Pancreas (tissue), 10 donors: ENCODE measurements around the gene TMEM54. TPM values are rescaled to one million over a fixed set of nuclear protein-coding genes. Genes with fewer than 3 reads are reported as not detected.

Experiments used
- ATAC-seq, 4 donors: fragments of 200-7000 bp; cut with Tn5 transposase; one replicate each; pipeline versions ENCODE4 v1.8.0 to v1.9.1; 2020; ENCODE audit warnings: mild to moderate bottlenecking in 4 of 4, moderate library complexity in 4 of 4
- DNase-seq, 6 donors: peaks; one replicate each; pipeline ENCODE4 v3.0.0-alpha.2; 2020
- FAIRE-seq: peaks from 2 replicates; lab custom pipeline; 2012; peaks lifted over from hg19 to GRCh38; lab: Jason Lieb, UNC
- H3K27ac ChIP-seq, 4 donors: fragments of 200-600 bp; sonication (generic); 1 replicate in 3 of 4; 2 replicates in 1 of 4; pipeline versions ENCODE4 v1.5.0 to v1.8.0; 2020
- H3K27me3 ChIP-seq, 4 donors: fragments of 200-600 bp; one replicate each; pipeline ENCODE4 v1.8.0; 2021
- H3K36me3 ChIP-seq, 3 donors: fragments of 200-600 bp; sonication (generic) in 1 of 3; one replicate each; pipeline versions ENCODE4 v1.5.0 to v1.8.0; 2020 to 2021
- H3K4me1 ChIP-seq, 3 donors: fragments of 200-600 bp; one replicate each; pipeline ENCODE4 v1.8.0; 2021
- H3K4me3 ChIP-seq, 4 donors: fragments of 200-600 bp; sonication (generic) in 2 of 4; one replicate each; pipeline versions ENCODE4 v1.5.0 to v1.8.0; 2020 to 2021
- H3K9me3 ChIP-seq, 4 donors: fragments of 200-600 bp; one replicate each; pipeline ENCODE4 v1.8.0; 2021
- WGBS, 2 donors: extraction: QIAGEN DNeasy Blood & Tissue Kit; methylation state at CpG; one replicate each; pipeline ENCODE4 v1.1.7; 2013; 5-methylcytosine and 5-hydroxymethylcytosine counted together
- intact Hi-C, 3 donors: fragments of 100-400 bp; cut with DNase I; formaldehyde crosslinking; loops; one replicate each; pipeline versions ENCODE4 v1.11.1 to v1.14.2; 2022
- polyA plus RNA-seq, 2 donors: library from polyadenylated mRNA; stranded (reverse); fragments of 200-250 nt; gene quantifications; one replicate each; pipeline ENCODE4 v1.2.3, GENCODE V29; 2013
- total RNA-seq, 6 donors: library from RNA; stranded (reverse); fragmentation: NEBNext Ultra II Directional in 4 of 6; extraction: Animal tissue kit (Norgen Biotek cat#: 25700) in 4 of 6; gene quantifications; one replicate each; pipeline versions ENCODE4 v1.2.1 to v1.2.4, GENCODE V29; 2021 to 2023
- TF ChIP-seq, protein P1 (sequence below), 4 donors: fragments of 200-600 bp; sonication (generic) in 3 of 4; IDR thresholded peaks; one replicate each; pipeline versions ENCODE4 v1.5.0 to v1.8.0; 2021; ENCODE audit warnings: antibody characterized with exemption in 4 of 4
- donor health status: healthy with polysubstance abuse.
- donor health status: DM: no; HTN: no; CAD: no; lungs with moderate emphysema.
- donor health status: DM: no; HTN: no; CAD: no.
- donor health status: control.
- donor health status: control.
- donor health status: Bipolar disorder and iron deficiency.
- donor health status: DM: yes; HTN: yes; CAD: no.
- donor health status: DM: no; HTN: no; CAD: no.
- donor health status: DM: no; HTN: no; CAD: no.
- donor health status: DM: yes; HTN: yes; CAD: no.

Gene TMEM54
- total and polyA plus RNA-seq, 8 donors: 11.9 to 39.5 (median 23.6) TPM

DNA sequence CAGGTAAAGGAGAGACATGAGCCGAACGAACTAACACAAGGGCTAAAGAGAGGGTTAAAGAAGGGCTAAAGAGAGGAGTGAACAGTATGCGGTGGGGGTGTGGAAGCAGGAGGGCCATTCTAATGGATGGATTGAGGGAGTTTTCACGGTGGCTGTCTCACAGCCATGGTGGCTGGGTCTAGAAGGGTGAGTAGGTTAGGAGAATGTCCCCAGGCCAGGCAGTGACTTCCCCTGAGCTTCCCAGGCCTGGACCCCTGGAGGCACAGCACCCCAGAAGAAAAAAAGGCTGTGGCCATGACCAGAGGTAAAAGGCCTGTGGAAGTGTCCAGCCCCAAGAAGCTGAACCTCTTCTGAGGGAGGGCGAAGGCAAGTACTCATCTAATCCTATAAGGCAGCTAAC lies 34.0 kb downstream of the TMEM54 start:
- Histone ChIP-seq H3K27ac (no peak overlapping the region), H3K36me3 (no peaks in the 10 kb centered on the region), H3K9me3 (no peaks in the 10 kb centered on the region), H3K4me3 (no peak overlapping the region), H3K4me1 (no peaks in the 10 kb centered on the region), H3K27me3 (no peaks in the 10 kb centered on the region)
- DNase-seq: no peak
- TF ChIP-seq, protein P1, sequence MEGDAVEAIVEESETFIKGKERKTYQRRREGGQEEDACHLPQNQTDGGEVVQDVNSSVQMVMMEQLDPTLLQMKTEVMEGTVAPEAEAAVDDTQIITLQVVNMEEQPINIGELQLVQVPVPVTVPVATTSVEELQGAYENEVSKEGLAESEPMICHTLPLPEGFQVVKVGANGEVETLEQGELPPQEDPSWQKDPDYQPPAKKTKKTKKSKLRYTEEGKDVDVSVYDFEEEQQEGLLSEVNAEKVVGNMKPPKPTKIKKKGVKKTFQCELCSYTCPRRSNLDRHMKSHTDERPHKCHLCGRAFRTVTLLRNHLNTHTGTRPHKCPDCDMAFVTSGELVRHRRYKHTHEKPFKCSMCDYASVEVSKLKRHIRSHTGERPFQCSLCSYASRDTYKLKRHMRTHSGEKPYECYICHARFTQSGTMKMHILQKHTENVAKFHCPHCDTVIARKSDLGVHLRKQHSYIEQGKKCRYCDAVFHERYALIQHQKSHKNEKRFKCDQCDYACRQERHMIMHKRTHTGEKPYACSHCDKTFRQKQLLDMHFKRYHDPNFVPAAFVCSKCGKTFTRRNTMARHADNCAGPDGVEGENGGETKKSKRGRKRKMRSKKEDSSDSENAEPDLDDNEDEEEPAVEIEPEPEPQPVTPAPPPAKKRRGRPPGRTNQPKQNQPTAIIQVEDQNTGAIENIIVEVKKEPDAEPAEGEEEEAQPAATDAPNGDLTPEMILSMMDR (IDR thresholded peaks at IDR 0.05): no peak
- no peak for ATAC-seq
- FAIRE-seq: no peak
- intact Hi-C loops: loop anchor here in 1 of 3 donors (10.0 kb wide), 1 partner anchor 92 kb away; no protein-coding TSS in a partner anchor
- WGBS, 2 donors: 89 to 95% methylated on average over 5 of the region's 5 CpGs

DNA sequence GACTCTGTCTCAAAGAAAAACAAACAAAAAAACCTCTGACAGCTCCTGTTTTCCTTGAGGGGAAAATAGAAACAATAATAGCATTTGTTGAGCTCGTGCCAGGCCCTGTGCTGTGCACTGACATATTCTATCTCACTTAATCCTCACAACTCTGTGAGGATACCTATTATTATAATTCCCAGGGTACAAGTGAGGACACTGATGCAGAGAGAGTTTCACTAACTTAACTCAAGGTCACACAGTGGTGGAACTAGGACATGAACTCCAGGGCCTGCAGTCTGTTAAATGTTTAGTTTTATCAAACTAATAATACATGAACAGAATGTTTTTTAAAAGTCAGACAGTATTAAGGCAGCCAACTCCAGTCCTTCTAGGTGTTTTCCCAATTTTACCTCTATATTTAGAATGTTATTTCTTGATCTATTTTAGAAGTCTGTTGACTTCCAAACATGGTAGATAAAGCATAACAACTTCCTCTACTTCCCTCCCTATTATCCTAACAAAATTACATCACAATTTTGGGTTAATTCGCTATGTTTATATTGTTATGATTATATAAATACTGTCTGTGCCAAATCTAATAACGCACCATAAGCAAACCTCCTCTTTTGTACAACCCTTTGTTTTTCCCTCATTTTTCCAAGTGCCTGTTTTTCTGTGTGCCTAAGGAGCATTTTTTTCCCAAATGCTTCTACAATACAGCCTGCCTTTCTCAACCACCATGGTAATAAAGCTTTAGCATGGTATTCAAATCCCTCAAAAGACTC lies 35.4 kb downstream of the TMEM54 start:
- ATAC-seq: no peak
- 56 to 62% methylated on average over 3 of the region's 3 CpGs for WGBS, 2 donors
- FAIRE-seq: no peak
- Histone ChIP-seq H3K4me3 (no peak overlapping the region), H3K27ac (no peak overlapping the region), H3K36me3 (no peaks in the 10 kb centered on the region), H3K4me1 (no peaks in the 10 kb centered on the region), H3K9me3 (no peaks in the 10 kb centered on the region), H3K27me3 (no peaks in the 10 kb centered on the region)
- TF ChIP-seq, protein P1 (IDR thresholded peaks at IDR 0.05): no peak
- DNase-seq: no peak
- intact Hi-C loops: loop anchor here in 1 of 3 donors (10.0 kb wide), 1 partner anchor 91 kb away; no protein-coding TSS in a partner anchor

DNA sequence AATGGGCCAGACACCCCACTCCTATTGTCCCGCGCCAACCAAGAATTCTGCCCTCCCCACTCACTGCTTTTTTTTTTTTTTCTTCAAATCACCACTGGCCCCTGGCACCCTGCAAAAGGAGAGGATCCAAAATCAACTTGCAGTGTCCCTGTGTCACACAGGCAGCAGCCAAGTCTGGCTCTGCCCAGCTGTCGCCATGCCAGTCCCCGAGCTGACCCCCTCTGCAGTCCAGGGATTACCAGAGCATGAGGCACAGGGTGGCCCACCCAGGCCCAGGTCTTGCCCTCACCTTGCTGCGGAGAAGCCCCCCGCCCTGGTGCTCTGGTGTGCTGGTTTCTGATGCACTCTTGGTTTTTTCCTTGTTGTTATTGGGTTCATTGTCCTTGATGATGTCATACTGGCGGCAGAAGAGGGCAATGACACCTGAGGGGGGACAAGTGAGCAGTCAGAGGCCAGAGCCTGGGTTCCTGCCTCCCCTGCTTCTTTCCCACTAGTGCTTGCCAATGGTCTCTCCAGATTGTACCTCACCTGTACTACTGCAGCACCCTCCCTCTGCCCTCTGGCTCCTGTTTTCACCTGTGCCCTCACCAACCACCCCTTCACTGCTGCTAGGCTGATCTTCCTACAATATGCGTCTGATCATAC lies 36.7 kb downstream of the TMEM54 start:
- no peak for FAIRE-seq
- Histone ChIP-seq H3K36me3 (no peaks in the 10 kb centered on the region), H3K9me3 (no peaks in the 10 kb centered on the region), H3K4me3 (no peak overlapping the region), H3K4me1 (no peaks in the 10 kb centered on the region), H3K27me3 (no peaks in the 10 kb centered on the region), H3K27ac (no peak overlapping the region)
- no peak for ATAC-seq
- no peak for DNase-seq
- 93 to 95% methylated on average over 8 of the region's 8 CpGs for WGBS, 2 donors
- TF ChIP-seq, protein P1 (IDR thresholded peaks at IDR 0.05): no peak
- intact Hi-C loops: loop anchor here in 1 of 3 donors (10.0 kb wide), 1 partner anchor 90 kb away; no protein-coding TSS in a partner anchor

DNA sequence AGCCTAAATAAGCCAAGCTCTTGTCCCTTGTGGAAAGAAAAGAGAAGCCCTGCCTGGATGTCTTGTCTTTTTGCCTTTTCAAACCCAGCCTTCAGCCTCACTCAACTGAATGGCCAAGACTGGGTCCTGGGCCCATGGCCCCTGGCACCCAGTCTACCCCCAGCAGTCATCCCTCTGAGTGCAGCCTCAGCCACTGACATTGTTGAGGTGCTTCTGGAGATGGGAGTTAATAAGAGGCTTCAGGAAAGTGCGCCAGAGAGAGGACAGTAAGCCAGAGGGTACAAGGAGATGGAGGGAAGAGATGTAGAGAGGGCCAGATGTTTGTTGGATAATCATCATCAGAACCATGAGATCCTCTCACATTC lies 37.3 kb downstream of the TMEM54 start:
- Histone ChIP-seq H3K4me3 (no peak overlapping the region), H3K27me3 (no peaks in the 10 kb centered on the region), H3K36me3 (no peaks in the 10 kb centered on the region), H3K9me3 (no peaks in the 10 kb centered on the region), H3K4me1 (no peaks in the 10 kb centered on the region), H3K27ac (no peak overlapping the region)
- no peak for ATAC-seq
- WGBS, 2 donors: 95 to 100% methylated on average over 1 of the region's 1 CpG
- FAIRE-seq: no peak
- TF ChIP-seq, protein P1 (IDR thresholded peaks at IDR 0.05): no peak
- DNase-seq: no peak
- intact Hi-C loops: loop anchor here in 1 of 3 donors (10.0 kb wide), 1 partner anchor 89 kb away; no protein-coding TSS in a partner anchor
